Activated naive CD4-positive, alpha-beta T cell treated with anti-CD3 and anti-CD28 coated beads, Interleukin-2, amount 50 U/mL, for 72 hours (primary cell): ENCODE measurements around the gene KLK1. TPM values are rescaled to one million over a fixed set of nuclear protein-coding genes. Genes with fewer than 3 reads are reported as not detected.

Source experiments
- ATAC-seq, 2 donors: fragments of 150-1000 bp; cut with Tn5 transposase; 2 replicates each; pipeline ENCODE4 v1.10.0; 2021; ENCODE audit warnings: mild to moderate bottlenecking in 2 of 2, moderate library complexity in 2 of 2
- DNase-seq, 2 donors: peaks; one replicate each; pipeline ENCODE4 v3.0.0; 2021 to 2022; ENCODE audit warnings: low spot score in 2 of 2
- H3K27ac Mint-ChIP-seq, 2 donors: one replicate each; pipeline ENCODE4 v1.8.0; 2022; ENCODE audit warnings: mild to moderate bottlenecking in 2 of 2, mixed read lengths in 2 of 2
- H3K36me3 Mint-ChIP-seq, 2 donors: one replicate each; pipeline ENCODE4 v1.8.0; 2022; ENCODE audit warnings: mixed read lengths in 2 of 2
- H3K9me3 Mint-ChIP-seq, 2 donors: one replicate each; pipeline ENCODE4 v1.8.0; 2022; ENCODE audit warnings: mixed read lengths in 2 of 2
- total RNA-seq, 2 donors: library from RNA; stranded (reverse); gene quantifications; one replicate each; pipeline ENCODE4 v1.2.3, GENCODE V29; 2022

KLK1 gene
- total RNA-seq: 1 to 10 TPM; 1.2 to 5.0 TPM

GRCh38 chr19:50823389-50824042, at the start of gene KLK1:
Gene KLK1, minus strand, starts transcription at chr19:50823787. Its CDS starts 39 bp downstream, at chr19:50823748.
- ATAC-seq: no peak
- no peak for DNase-seq
- peaks cover 0 to 4% of the 10 kb centered on the region in 2 donors for H3K36me3 Mint-ChIP-seq
- H3K9me3 Mint-ChIP-seq: no peaks in the 10 kb centered on the region
- no peak within 1 kb of the TSS for H3K27ac Mint-ChIP-seq

- ATAC-seq (no peak), DNase-seq (peak in 1 of 2 donors; percentile 33)
- H3K9me3 Mint-ChIP-seq: no peaks in the 10 kb centered on the region
- H3K27ac Mint-ChIP-seq: no peak within 1 kb of the TSS
- H3K36me3 Mint-ChIP-seq: no peaks in the 10 kb centered on the region
Measured at GRCh38 chr19:50873056-50873455, 49.5 kb upstream of the KLK1 start, which contains the start of gene KLK2. Gene KLK2, plus strand, starts transcription at chr19:50873439. Its CDS starts 35 bp downstream, at chr19:50873474.

GRCh38 chr19:50870417-50871089, 47.0 kb upstream of the KLK1 start:
- DNase-seq (peak in 1 of 2 donors; percentile 23), ATAC-seq (peak; percentile 13 to 75)
- Mint-ChIP-seq H3K36me3 (no peaks in the 10 kb centered on the region), H3K27ac (no peak overlapping the region), H3K9me3 (no peaks in the 10 kb centered on the region)

GRCh38 chr19:50869479-50869878, 45.9 kb upstream of the KLK1 start:
- no peak for ATAC-seq
- Mint-ChIP-seq H3K27ac (no peak overlapping the region), H3K9me3 (no peaks in the 10 kb centered on the region), H3K36me3 (no peaks in the 10 kb centered on the region)
- no peak for DNase-seq

GRCh38 chr19:50861496-50862286, 38.1 kb upstream of the KLK1 start:
- no peaks in the 10 kb centered on the region for H3K36me3 Mint-ChIP-seq
- DNase-seq (no peak), ATAC-seq (no peak)
- no peak overlapping the region for H3K27ac Mint-ChIP-seq
- peaks cover 0 to 4% of the 10 kb centered on the region in 2 donors for H3K9me3 Mint-ChIP-seq

GRCh38 chr19:50861010-50861409, 37.4 kb upstream of the KLK1 start:
- Mint-ChIP-seq H3K9me3 (peaks cover 0 to 4% of the 10 kb centered on the region in 2 donors), H3K36me3 (no peaks in the 10 kb centered on the region), H3K27ac (no peak overlapping the region)
- ATAC-seq: no peak
- DNase-seq: no peak

- Mint-ChIP-seq H3K27ac (no peak overlapping the region), H3K36me3 (no peaks in the 10 kb centered on the region), H3K9me3 (peaks cover 0 to 4% of the 10 kb centered on the region in 2 donors)
- ATAC-seq (no peak), DNase-seq (no peak)
Measured at GRCh38 chr19:50859849-50860248, 36.3 kb upstream of the KLK1 start.

- Mint-ChIP-seq H3K27ac (no peak overlapping the region), H3K9me3 (peaks cover 0 to 4% of the 10 kb centered on the region in 2 donors), H3K36me3 (no peaks in the 10 kb centered on the region)
- DNase-seq (no peak), ATAC-seq (no peak)
Measured at GRCh38 chr19:50858886-50859285, 35.3 kb upstream of the KLK1 start.

- no peaks in the 10 kb centered on the region for H3K36me3 Mint-ChIP-seq
- peaks cover 0 to 4% of the 10 kb centered on the region in 2 donors for H3K9me3 Mint-ChIP-seq
- peak overlapping the region in 1 of 2 donors; percentile 19 for H3K27ac Mint-ChIP-seq
- DNase-seq: no peak
- ATAC-seq: no peak
Measured at GRCh38 chr19:50857366-50857765, 33.8 kb upstream of the KLK1 start.

- Mint-ChIP-seq H3K36me3 (no peaks in the 10 kb centered on the region), H3K9me3 (no peaks in the 10 kb centered on the region)
Measured at GRCh38 chr19:50854636-50855410, 31.2 kb upstream of the KLK1 start, which contains the start of gene KLK3. Gene KLK3, plus strand, starts transcription at chr19:50854915. Its CDS starts 41 bp downstream, at chr19:50854956.

GRCh38 chr19:50851620-50852019, 28.0 kb upstream of the KLK1 start:
- Mint-ChIP-seq H3K27ac (no peak overlapping the region), H3K36me3 (no peaks in the 10 kb centered on the region), H3K9me3 (no peaks in the 10 kb centered on the region)
- DNase-seq: peak in 1 of 2 donors; percentile 39
- ATAC-seq: no peak

More at GRCh38 chr19:50854636-50855410, 31.2 kb upstream of the KLK1 start, which contains the start of gene KLK3:
- H3K27ac Mint-ChIP-seq: peak within 1 kb of the TSS in 1 of 2 donors; percentile 11
- no peak for ATAC-seq
- DNase-seq: no peak

GRCh38 chr19:50850738-50851137, 27.2 kb upstream of the KLK1 start:
- no peak overlapping the region for H3K27ac Mint-ChIP-seq
- DNase-seq (no peak), ATAC-seq (no peak)
- H3K9me3 Mint-ChIP-seq: no peaks in the 10 kb centered on the region
- H3K36me3 Mint-ChIP-seq: no peaks in the 10 kb centered on the region

GRCh38 chr19:50844296-50844935, 20.8 kb upstream of the KLK1 start:
- Mint-ChIP-seq H3K9me3 (peaks cover 6 to 16% of the 10 kb centered on the region in 2 donors), H3K27ac (no peak overlapping the region)
- no peak for DNase-seq

GRCh38 chr19:50843701-50844221, 20.2 kb upstream of the KLK1 start:
- ATAC-seq (no peak), DNase-seq (no peak)
- H3K27ac Mint-ChIP-seq: no peak overlapping the region
- peaks cover 6 to 16% of the 10 kb centered on the region in 2 donors for H3K9me3 Mint-ChIP-seq
- peaks cover 11 to 12% of the 10 kb centered on the region in 2 donors for H3K36me3 Mint-ChIP-seq

More at GRCh38 chr19:50844296-50844935, 20.8 kb upstream of the KLK1 start:
- no peak for ATAC-seq
- H3K36me3 Mint-ChIP-seq: peaks cover 11 to 12% of the 10 kb centered on the region in 2 donors

- Mint-ChIP-seq H3K27ac (no peak overlapping the region), H3K36me3 (peaks cover 11 to 12% of the 10 kb centered on the region in 2 donors), H3K9me3 (peaks cover 6 to 16% of the 10 kb centered on the region in 2 donors)
- ATAC-seq (no peak), DNase-seq (no peak)
Measured at GRCh38 chr19:50843205-50843604, 19.6 kb upstream of the KLK1 start.
